ENCODE data around the gene PCED1B.
"Not testable (repeated sequence)": the region's sequence is repeated elsewhere in the genome, so short reads cannot be mapped to it uniquely, and the experiment has no call there.

PCED1B gene

GRCh38 chr12:47170281-47170680 is 90.9 kb downstream of the PCED1B start:
- not testable (repeated sequence) for DNase-seq

GRCh38 chr12:47178014-47178413 is 98.6 kb downstream of the PCED1B start:
- DNase-seq, result no peak

- peak; percentile 21 for DNase-seq
Observed at GRCh38 chr12:47182164-47182938, 102.9 kb downstream of the PCED1B start.

GRCh38 chr12:47184229-47184628 is 104.8 kb downstream of the PCED1B start:
- DNase-seq, result no peak

GRCh38 chr12:47184813-47185212 is 105.4 kb downstream of the PCED1B start:
- DNase-seq, result no peak

GRCh38 chr12:47186246-47186645 is 106.8 kb downstream of the PCED1B start:
- no peak for DNase-seq

- DNase-seq, result peak; percentile 24
Observed at GRCh38 chr12:47188576-47189441, 109.4 kb downstream of the PCED1B start.

- no peak for DNase-seq
Observed at GRCh38 chr12:47189728-47190127, 110.3 kb downstream of the PCED1B start.

- DNase-seq, result peak; percentile 20
Observed at GRCh38 chr12:47190271-47190750, 110.9 kb downstream of the PCED1B start.

- DNase-seq, result no peak
Observed at GRCh38 chr12:47190905-47191304, 111.5 kb downstream of the PCED1B start.

- DNase-seq, result peak; percentile 61
Observed at GRCh38 chr12:47192051-47192450, 112.6 kb downstream of the PCED1B start.

- no peak for DNase-seq
Observed at GRCh38 chr12:47193066-47193465, 113.6 kb downstream of the PCED1B start.

- DNase-seq, result peak; percentile 82
Observed at GRCh38 chr12:47194501-47194900, 115.1 kb downstream of the PCED1B start.

- no peak for DNase-seq
Observed at GRCh38 chr12:47200446-47200845, 121.0 kb downstream of the PCED1B start.

- not testable (repeated sequence) for DNase-seq
Observed at GRCh38 chr12:47201190-47201589, 121.8 kb downstream of the PCED1B start.

GRCh38 chr12:47202176-47202575 is 122.8 kb downstream of the PCED1B start:
- DNase-seq, result no peak

GRCh38 chr12:47205532-47206449 is 126.4 kb downstream of the PCED1B start:
- DNase-seq, result peak; percentile 82

- peak; percentile 84 for DNase-seq
Observed at GRCh38 chr12:47206450-47207339, 127.3 kb downstream of the PCED1B start.

- DNase-seq, result peak; percentile 97
Observed at GRCh38 chr12:47207340-47207717, 127.9 kb downstream of the PCED1B start.

- peak; percentile 86 for DNase-seq
Observed at GRCh38 chr12:47207829-47208248, 128.4 kb downstream of the PCED1B start.

- DNase-seq, result no peak
Observed at GRCh38 chr12:47209014-47209413, 129.6 kb downstream of the PCED1B start.

GRCh38 chr12:47210776-47211175 is 131.4 kb downstream of the PCED1B start:
- DNase-seq, result no peak

Measured in OCI-M1 (cell line).